GM18861 (cell line): ENCODE measurements around the gene PHF3.

Source experiments
- ATAC-seq: cut with Tn5 transposase; IDR thresholded peaks from one replicate; pipeline ENCODE4 v1.9.1; 2021; ENCODE audit not compliant: unreplicated experiment

Gene PHF3

DNA sequence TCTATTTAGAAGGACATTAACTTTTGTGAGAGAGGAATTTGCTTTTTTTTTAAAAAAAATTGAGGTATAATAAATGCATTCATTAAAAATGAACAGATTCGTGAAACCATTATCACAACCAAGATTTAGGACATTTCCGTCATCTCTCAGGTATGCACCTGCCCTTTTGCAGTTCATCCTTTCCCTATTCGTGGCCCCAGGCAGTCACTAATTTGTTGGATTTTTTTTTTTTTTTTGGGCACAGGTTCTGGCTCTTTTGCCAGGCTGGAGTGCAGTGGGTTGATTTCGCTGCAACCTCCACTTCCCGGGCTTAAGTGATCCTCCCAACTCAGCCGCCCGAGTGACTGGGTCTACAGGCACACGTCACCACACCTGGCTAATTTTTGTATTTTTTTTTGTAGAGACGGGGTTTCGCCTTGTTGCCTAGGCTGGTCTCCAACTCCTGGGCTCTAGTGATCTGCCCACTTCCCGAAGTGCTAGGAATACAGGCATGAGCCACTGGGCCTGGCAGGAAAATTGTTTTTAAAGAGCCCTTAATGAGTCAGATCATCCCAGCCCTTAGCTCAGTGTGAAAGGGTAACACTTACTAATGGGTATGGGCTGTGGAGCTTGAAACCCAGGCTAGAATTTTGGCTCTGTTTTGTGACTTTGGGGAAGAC is 9.2 kb downstream of the PHF3 start:
- no peak for ATAC-seq

DNA sequence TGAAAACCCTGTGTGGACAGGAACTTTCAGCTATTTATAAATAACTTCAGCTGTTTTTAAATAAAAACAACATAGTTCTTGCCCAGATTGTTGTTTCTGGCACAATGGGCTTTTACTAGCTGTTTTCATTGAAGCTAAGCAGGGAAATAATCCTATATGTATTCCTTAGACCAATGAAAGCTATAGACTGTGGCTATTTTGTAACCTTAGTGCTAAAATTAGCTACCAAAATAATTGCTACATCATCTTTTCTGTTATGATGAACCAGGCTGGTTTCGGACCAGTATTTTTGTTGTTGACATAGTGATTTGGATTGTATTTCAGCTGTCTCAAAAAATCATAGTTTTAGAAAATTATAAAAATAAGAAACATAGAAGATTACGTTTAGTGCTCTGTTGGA is 13.7 kb downstream of the PHF3 start:
- ATAC-seq = no peak

DNA sequence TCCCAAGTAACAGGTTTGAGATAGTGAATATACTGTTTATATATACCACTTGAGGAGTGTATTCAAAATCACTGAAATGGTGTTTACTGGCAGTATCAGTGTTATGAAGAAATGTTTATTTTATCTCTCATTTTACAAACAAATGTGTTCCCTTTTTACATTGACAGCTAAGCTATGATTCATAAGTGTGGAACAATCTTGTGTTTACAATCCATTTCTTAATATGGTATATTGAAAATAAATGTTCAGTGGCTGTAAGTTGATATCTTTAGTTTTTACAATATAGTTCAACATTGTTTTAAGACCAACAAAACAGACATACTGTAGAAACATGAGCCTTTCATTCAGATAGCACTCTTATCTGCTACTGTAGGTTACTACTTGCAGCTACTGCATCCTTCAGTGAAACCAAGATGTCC is 14.3 kb downstream of the PHF3 start:
- ATAC-seq = no peak

DNA sequence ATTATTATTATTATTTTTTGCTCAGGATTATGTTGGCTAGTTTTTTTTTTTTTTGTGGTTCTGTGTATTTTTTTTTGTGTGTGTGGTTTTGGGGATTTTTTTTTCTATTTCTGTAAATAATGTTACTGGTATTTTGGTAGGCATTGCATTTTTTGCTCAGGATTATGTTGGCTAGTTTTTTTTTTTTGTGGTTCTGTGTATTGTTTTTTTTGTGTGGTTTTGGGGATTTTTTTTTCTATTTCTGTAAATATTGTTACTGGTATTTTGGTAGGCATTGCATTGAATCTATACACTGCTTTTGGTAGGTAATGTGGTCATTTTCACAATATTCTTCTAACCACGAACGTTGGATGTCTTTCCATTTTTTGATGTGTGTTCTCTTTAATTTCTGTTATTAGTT is 17.4 kb downstream of the PHF3 start:
- ATAC-seq = no peak

DNA sequence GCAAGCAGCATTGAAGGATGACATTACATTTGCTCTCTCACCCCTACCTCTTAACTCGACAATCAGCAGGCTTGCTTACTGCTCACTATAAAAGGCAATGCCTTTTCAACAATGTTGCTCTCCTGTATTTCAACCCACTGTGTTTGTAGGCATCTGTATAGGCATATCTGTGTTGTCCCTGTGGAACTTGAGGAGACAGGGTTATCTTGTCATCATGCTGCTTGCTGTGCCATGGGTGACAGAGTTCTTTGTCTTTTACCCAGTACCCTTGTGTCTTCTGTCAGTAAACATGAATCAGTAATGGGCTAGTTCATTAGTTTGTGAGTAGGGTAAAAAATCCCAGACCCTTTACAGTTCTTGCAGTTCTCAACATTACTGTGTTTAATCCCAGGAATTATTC is 25.2 kb downstream of the PHF3 start:
- ATAC-seq = no peak

DNA sequence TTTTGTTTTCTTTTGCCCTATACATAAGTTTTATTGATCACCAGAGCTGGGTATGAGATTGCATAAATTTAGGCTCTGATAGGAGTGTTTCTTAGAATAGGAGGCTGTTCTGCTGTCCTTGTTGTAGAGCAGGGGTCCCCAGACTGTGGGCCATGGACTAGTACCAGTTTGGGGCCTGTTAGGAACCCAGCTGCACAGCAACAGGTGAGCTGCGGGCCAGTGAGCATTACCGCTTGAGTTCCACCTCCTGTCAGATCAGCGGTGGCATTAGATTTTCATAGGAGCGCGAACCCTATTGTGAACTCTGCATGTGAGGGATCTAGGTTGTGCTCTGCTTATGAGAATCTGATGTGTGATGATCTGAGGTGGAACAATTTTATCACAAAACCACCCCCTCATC is 26.2 kb downstream of the PHF3 start:
- ATAC-seq = no peak

DNA sequence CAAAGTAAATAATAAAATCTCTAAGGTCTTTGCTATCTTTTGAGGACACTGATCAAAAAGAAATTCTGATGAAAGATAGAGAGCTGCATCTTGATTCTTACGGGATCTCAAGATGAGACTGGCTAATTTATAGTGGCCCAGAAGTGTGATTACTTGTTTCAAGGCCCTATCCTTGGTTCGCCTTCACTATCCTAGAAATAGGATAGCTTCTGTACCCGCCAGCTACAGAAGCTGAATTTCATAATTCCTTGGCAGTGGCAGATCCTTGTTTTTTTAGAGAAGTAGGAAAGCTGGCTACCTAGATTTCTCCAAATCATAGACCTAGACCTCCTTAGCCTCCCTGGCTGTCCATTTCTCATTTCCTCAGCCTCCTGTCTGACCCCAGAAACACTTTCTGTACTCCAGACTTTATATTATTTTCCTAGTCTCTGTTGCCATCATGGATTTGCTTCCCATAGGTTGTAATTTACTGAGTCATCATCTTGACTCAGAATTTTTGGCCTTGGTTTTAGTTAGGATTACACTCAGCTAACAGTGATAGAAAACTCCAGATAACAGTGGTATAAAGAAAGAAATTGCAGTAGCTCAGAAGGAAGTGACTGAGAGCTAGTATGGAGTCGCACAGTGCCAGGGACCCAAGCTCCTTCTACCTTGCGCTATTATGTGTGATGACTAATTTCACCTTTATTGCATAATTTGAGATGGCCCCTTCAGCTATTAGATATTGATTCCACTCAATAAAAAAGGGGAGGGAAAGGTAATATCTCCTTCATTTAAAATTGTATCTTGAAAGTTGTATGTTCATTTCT is 27.7 kb downstream of the PHF3 start:
- no peak for ATAC-seq

DNA sequence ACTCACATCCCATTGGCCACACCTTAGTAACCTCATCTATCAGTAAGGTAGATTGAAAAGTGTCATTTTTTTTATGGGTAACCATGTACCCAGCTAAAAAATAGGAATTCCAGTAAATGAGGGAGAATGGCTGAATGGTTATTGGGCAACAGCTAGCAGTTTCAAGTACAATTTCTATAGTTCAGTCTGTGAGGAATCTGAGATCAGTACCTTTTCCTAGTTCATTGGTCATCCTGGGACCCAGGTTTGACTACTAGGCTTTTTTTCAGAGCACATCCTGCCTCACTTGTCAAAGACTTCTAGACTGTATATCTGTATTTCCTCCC is 28.3 kb downstream of the PHF3 start:
- ATAC-seq = no peak

DNA sequence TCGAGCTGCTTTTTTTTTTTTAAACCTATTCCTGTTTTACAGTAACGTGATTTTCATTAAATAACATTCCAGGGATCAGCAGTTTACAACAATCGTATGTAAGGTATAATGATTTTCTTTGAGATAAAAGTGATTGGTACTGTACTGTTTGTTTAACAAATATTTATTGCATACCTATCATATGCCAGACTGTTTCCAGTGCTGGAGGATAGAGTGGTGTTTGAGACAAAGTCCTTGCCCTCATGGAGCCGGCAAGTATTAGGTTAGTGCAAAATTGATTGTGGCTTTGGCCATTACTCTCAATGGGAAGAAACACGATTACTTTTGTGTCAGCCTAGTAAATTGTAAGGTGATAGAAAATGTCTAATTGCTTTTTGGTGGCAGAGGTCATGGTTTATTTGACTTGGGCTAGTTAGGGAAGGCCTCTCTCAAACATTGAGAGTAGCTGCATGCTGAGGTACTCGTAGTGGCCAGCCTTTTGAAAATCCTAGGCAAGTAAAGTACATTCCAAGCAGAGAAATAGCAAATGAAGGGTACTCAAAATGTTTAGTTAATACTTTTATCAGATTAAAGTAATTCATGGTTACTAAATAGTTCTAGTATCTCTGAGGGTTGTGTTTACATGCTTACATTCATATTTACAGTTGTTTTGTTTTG is 35.6 kb downstream of the PHF3 start:
- no peak for ATAC-seq

DNA sequence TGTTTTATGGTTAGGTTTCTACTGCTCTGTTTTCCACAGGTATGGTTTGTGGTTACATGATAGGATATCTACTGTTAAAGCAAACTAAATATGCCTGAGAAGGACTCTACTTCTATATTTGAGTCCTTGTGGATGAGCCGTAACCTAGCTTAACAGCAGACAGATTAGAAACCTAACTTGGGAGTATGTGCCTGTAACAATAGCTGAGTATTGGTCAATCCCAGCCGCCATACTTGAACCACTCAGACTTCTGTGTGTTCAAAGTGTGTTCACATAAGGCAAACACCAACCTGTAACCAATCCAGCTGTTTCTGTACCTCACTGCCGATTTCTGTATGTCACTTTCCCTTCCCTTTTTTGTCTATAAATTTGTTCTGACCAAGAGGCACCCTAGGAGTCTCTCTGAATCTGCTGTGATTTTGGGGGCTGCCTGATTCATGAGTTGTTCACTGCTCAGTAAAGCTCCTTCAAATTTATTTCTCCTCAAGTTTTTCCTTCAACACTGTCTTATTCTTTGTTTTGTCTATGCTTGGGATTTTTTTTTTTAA is 37.1 kb downstream of the PHF3 start:
- ATAC-seq = no peak

DNA sequence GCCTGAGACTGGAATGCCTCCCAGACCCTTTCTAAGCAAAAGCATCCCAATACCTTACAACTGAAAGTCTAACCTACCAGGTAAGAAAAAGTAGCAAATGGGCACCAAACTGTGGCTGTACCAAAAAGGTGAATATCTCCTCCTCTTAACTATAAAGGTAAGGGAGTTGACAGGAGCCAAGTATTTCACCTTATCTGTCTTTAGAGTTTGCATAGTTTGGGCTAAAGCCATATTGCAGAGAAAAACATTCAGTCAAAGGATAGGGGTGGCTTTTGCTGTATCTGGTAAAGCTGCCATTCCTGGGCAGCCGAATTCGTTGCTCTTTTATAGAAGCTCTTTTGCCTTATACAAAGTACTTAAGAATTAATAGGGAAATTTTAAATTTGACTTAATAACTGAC is 38.1 kb downstream of the PHF3 start:
- no peak for ATAC-seq

DNA sequence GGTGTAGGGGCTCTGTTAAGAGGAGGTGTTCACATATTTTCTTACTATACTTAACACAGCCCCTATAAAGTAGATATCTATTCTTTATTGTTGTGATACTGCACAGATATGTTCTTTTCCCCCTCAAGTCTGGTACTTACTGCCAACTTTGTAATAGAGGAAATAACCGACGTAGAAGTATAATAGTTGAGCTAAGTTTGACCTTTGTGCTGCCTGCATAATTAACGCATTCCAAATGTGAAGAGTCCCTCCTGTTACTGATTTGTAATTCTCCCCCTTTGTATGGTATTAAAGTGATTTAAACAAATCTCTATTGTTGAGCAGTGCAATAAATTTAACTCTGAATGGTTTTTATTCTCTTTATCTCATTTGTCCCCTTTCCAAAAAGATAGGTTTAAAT is 39.0 kb downstream of the PHF3 start:
- ATAC-seq = no peak

DNA sequence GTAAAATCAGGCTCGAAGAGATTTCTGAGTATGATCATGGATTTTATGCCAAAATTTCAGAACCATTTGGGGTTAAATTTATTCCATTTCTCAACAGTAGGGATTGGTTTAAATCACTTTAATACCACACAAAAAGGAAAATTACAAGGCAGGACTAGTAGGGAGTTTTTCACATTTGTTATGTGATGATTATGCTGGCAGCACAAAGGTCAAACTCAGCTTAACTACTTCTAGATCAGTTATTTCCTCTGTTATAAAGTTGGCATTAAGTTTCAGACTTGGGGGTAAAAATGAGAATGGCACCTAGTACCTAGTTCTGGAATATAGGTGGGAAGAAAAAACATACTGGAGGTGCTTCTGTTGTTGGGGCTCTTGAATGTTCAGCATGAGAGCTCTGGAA is 39.5 kb downstream of the PHF3 start:
- no peak for ATAC-seq

DNA sequence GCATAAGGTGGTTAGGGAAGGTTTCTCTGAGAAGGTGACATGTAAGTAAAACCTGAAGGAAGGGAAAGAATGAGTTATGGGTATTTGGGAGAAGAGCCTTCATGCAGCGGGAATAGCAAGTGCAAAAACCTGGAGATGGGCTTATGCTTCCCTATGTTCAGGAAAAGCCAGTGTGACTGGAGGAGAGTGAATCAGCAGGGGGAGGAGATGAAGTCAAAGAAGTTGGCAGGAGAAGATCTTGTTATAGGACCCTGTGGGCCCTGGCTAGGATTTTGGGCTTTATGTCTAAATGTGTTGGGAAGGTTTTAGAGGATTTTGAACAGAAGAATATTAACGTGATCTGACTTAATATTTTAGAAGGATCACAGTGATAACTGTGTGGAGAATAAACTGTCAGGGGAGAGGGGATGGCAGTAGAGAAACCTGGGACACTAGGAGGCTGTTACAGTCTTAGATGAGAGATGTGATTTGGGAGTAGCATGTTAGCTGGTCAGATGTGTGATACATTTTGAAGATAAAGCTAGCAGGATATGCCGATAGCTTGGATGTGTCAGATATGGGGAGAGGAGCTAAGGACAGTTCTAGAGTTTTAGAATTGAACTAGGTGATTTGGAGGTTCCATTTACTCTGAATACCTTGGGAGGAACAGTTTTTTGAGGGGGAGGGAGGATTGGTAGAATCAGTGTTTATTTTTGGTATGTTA is 41.0 kb downstream of the PHF3 start:
- ATAC-seq = no peak

DNA sequence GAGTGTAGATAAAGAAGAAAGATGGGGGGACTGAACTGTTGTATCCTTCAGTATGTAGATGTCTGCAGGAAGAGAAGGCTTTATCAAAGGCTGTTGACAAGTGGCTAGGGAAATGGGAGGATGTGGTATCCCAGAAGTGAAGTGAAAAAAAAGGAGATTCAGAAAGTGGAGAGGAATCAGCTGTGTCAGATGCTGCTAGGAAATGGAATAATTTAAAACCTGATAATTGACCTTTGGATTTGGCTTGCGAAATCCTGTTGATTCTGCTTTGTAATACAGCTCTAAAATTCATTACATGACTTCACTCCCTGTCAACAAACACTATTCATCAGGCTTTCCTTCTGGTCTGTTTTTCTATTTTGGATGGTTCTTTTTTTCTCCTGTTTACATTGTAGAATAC is 41.7 kb downstream of the PHF3 start:
- ATAC-seq = no peak

DNA sequence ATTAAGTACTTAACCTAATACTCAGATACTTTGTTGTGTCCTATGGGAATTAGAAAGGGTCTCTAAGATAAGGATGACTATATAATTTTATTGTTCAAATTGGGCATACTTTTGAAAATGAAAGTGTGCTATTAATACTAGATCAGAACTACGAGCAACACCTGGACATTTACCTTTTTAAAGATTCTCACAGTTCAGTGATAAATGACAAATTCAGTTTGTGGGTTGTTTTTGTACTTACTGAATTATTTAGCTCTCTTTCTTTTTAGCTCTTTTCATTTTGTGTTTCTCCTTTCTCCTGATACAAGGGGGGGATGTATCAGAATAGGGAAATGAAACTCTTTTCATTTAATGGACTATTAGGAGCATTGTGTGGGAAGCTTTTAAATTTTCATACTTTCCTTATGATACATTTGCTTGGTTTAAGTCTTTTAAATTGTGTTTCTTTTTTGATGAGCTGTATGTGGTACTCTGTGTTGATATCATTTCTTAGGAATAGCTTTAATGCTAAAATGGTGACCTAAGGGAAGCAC is 47.5 kb downstream of the PHF3 start:
- no peak for ATAC-seq

DNA sequence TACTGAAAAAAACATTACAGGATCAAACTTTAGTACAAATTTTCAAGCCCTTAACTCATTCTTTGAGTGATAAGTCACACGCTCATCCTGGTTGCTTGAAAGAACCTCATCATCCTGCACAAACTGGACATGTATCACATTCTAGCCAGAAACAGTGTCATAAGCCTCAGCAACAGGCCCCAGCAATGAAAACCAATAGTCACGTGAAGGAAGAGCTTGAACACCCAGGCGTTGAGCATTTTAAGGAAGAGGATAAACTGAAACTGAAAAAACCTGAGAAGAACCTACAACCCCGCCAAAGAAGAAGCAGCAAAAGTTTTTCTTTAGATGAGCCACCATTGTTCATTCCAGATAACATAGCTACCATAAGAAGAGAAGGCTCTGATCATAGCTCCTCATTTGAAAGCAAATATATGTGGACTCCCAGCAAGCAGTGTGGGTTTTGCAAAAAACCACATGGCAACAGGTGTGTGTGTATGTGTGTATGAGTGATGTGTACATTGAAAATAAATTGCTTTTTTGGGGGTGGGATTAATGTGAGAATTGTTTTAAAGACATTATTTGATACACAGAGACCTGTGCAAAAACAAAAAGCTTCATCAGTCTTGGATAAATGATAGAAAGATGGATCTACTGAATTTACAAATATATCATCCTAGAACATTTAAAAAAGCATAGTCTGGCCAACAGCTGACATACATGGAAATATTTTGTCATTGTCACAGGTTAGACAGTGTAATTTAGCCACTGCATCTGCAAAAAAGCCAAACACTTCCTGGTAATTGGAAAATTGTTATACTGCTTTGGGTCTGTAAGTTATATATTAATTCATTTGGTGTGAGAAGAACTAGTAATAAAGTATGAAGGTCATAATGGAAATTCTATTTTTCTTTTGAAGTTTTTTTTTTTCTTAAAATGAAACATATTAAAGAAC is 50.1 kb downstream of the PHF3 start:
- peak; percentile 74 for ATAC-seq

DNA sequence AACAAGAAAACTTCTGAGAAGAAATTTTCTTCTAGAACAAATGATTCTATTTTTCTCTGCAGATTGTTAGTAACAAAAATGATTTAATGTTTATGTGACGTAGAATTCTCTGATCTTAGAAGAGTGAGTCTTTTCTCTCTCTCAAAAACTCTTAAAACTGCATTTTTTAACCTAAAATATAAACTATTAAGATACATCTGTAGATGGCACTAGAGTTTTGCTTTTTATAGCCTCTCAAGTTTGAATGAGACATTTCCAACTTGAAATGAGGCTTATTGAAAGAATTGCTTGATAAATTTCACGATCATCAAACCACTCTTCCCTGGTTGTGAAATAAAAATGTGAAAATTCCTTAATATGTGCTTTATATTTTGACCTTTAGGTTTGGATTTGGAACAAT is 53.8 kb downstream of the PHF3 start:
- no peak for ATAC-seq

DNA sequence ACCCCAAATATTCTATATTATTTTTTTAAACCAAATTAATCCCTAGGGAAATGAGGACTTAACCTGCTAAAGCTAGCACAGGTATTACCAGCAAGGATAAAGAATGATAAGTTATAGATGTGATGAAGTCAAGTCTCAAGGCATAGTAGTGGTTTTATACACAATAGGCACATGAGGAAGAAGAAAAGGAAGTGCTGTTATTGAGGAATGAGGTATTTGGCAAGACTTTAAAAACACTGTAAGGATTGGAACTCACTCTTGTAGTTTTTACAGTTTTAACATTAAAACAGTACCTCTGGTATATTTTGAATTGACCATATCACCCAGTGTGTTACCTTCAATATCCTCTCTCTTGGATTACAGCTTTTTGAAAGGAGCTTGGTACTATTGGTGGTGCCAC is 54.6 kb downstream of the PHF3 start:
- ATAC-seq = no peak

DNA sequence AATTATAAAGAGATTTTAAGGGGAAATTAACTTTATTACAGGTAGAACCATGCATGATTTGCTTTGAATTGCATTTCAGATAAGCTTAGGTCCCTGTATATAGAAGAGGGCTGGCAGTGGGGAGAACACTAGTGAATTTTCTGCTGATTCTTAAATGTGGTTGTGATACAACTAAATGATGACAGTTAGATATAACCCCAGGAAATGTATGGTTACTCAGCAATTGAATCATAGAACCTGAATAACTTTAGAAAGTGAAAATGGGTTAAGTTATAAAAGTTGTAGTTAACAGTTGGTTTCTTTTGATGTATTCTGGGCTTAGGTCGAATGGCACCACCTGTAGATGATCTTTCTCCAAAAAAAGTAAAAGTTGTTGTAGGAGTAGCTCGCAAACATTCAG is 70.1 kb downstream of the PHF3 start:
- ATAC-seq = no peak
